GM19468 (cell line): Measurements from ENCODE around the gene TP53TG5.
A peak's percentile ranks its signal among the peaks of the same experiment; 100 is the strongest.

Experiments used
- ATAC-seq: cut with Tn5 transposase; IDR thresholded peaks from one replicate; pipeline ENCODE4 v1.9.1; 2021; ENCODE audit warnings: mild to moderate bottlenecking, moderate library complexity, moderate number of reproducible peaks; ENCODE audit not compliant: unreplicated experiment; ENCODE audit errors: extremely low read depth

The TP53TG5 gene

GRCh38 chr20:45378191-45378590 is at the start of gene TP53TG5:
Gene TP53TG5 (minus strand): TSS chr20:45378325. CDS start chr20:45378236, 89 bp downstream.
- ATAC-seq, result no peak

- ATAC-seq, result no peak
Observed at GRCh38 chr20:45427236-45428149, 49.4 kb upstream of the TP53TG5 start.

GRCh38 chr20:45426320-45427016 is 48.3 kb upstream of the TP53TG5 start:
- no peak for ATAC-seq

GRCh38 chr20:45425561-45425960 is 47.4 kb upstream of the TP53TG5 start:
- ATAC-seq, result no peak

- ATAC-seq, result no peak
Observed at GRCh38 chr20:45423700-45424099, 45.6 kb upstream of the TP53TG5 start.

- ATAC-seq, result no peak
Observed at GRCh38 chr20:45420125-45420524, 42.0 kb upstream of the TP53TG5 start.

- ATAC-seq, result peak; percentile 73
Observed at GRCh38 chr20:45419188-45420091, 41.3 kb upstream of the TP53TG5 start.

GRCh38 chr20:45416917-45417316 is 38.8 kb upstream of the TP53TG5 start:
- ATAC-seq, result no peak

GRCh38 chr20:45415822-45416637 is 37.9 kb upstream of the TP53TG5 start, which contains the start of gene PIGT:
Gene PIGT (plus strand): TSS chr20:45416141. CDS start chr20:45416157, 16 bp downstream.
- ATAC-seq, result peak; percentile 48

- ATAC-seq, result no peak
Observed at GRCh38 chr20:45413479-45413878, 35.4 kb upstream of the TP53TG5 start.

- ATAC-seq, result no peak
Observed at GRCh38 chr20:45412653-45413052, 34.5 kb upstream of the TP53TG5 start.

GRCh38 chr20:45410887-45411286 is 32.8 kb upstream of the TP53TG5 start:
- no peak for ATAC-seq

GRCh38 chr20:45409521-45410272 is 31.6 kb upstream of the TP53TG5 start:
- no peak for ATAC-seq

- ATAC-seq, result no peak
Observed at GRCh38 chr20:45408646-45409213, 30.6 kb upstream of the TP53TG5 start.

- no peak for ATAC-seq
Observed at GRCh38 chr20:45407783-45408645, 29.9 kb upstream of the TP53TG5 start, which contains the start of gene DBNDD2. Gene DBNDD2 (plus strand): TSS chr20:45408289. CDS start chr20:45408468, 179 bp downstream.

- ATAC-seq, result no peak
Observed at GRCh38 chr20:45407067-45407745, 29.1 kb upstream of the TP53TG5 start.
